ENCODE results near the gene PGC.

PGC gene

GRCh38 chr6:41785254-41785653 is 38.1 kb upstream of the PGC start:
- H3K4me2 ChIP-seq (ENCODE audit: insufficient read depth, low read length) = peak overlapping the region; percentile 90
- H3K36me3 ChIP-seq (ENCODE audit: insufficient read depth, low read length) = peaks cover 15% of the 10 kb centered on the region
- H3K9me3 ChIP-seq (ENCODE audit: insufficient read depth, low read length, severe bottlenecking) = no peaks in the 10 kb centered on the region
- no peak overlapping the region for H3K27ac ChIP-seq (ENCODE audit: low read length)
- H3K4me1 ChIP-seq (ENCODE audit: insufficient read depth, low read length) = peaks cover 41% of the 10 kb centered on the region
- H3K79me2 ChIP-seq (ENCODE audit: insufficient read depth, low read length) = peaks cover 39% of the 10 kb centered on the region
- no peak for TF ChIP-seq EZH2 (IDR thresholded peaks at IDR 0.05; ENCODE audit: borderline replicate concordance, low read depth, low read length, severe bottlenecking)
- TF ChIP-seq CTCF (IDR thresholded peaks at IDR 0.05; ENCODE audit: borderline replicate concordance, extremely low read depth, low read length, poor library complexity, severe bottlenecking) = no peak
- H4K20me1 ChIP-seq (ENCODE audit: insufficient read depth, low read length) = peaks cover 8% of the 10 kb centered on the region; the same call in 1 of the 2 replicates
- H3K9ac ChIP-seq (ENCODE audit: low read depth, low read length) = peak overlapping the region; percentile 79; the same call in 1 of the 2 replicates
- ATAC-seq (ENCODE audit: insufficient read depth, low read depth) = no peak
- peaks cover 4% of the 10 kb centered on the region for H3K27me3 ChIP-seq (ENCODE audit: insufficient read depth, low read length, poor library complexity)
- no peak overlapping the region for H2AFZ ChIP-seq (ENCODE audit: low read depth, low read length)
- no peak for DNase-seq
- H3K4me3 ChIP-seq (ENCODE audit: low read depth in 1 of 2, low read length in 2 of 2) = no peak overlapping the region; a peak in 1 of 4 replicates

GRCh38 chr6:41784581-41785171 is 37.5 kb upstream of the PGC start:
- DNase-seq = no peak
- H3K4me3 ChIP-seq (ENCODE audit: low read depth in 1 of 2, low read length in 2 of 2) = no peak overlapping the region
- no peak overlapping the region for H3K9ac ChIP-seq (ENCODE audit: low read depth, low read length)
- peaks cover 36% of the 10 kb centered on the region for H3K4me1 ChIP-seq (ENCODE audit: insufficient read depth, low read length)
- H3K27ac ChIP-seq (ENCODE audit: low read length) = no peak overlapping the region
- H3K4me2 ChIP-seq (ENCODE audit: insufficient read depth, low read length) = no peak overlapping the region; the same call in 1 of the 2 replicates
- H3K79me2 ChIP-seq (ENCODE audit: insufficient read depth, low read length) = peaks cover 33% of the 10 kb centered on the region
- no peak overlapping the region for H2AFZ ChIP-seq (ENCODE audit: low read depth, low read length)
- H3K27me3 ChIP-seq (ENCODE audit: insufficient read depth, low read length, poor library complexity) = peaks cover 4% of the 10 kb centered on the region
- H3K9me3 ChIP-seq (ENCODE audit: insufficient read depth, low read length, severe bottlenecking) = no peaks in the 10 kb centered on the region
- no peak for ATAC-seq (ENCODE audit: insufficient read depth, low read depth)
- H3K36me3 ChIP-seq (ENCODE audit: insufficient read depth, low read length) = peaks cover 9% of the 10 kb centered on the region
- H4K20me1 ChIP-seq (ENCODE audit: insufficient read depth, low read length) = peaks cover 8% of the 10 kb centered on the region; the same call in 1 of the 2 replicates
- TF ChIP-seq CTCF (IDR thresholded peaks at IDR 0.05; ENCODE audit: borderline replicate concordance, extremely low read depth, low read length, poor library complexity, severe bottlenecking) (no peak), EZH2 (IDR thresholded peaks at IDR 0.05; ENCODE audit: borderline replicate concordance, low read depth, low read length, severe bottlenecking) (no peak)

- Histone ChIP-seq H3K4me1 (ENCODE audit: insufficient read depth, low read length) (peaks cover 34% of the 10 kb centered on the region), H3K4me3 (ENCODE audit: low read depth in 1 of 2, low read length in 2 of 2) (no peak overlapping the region), H3K4me2 (ENCODE audit: insufficient read depth, low read length) (no peak overlapping the region), H3K36me3 (ENCODE audit: insufficient read depth, low read length) (no peaks in the 10 kb centered on the region; the same call in 1 of the 2 replicates), H2AFZ (ENCODE audit: low read depth, low read length) (no peak overlapping the region), H3K27me3 (ENCODE audit: insufficient read depth, low read length, poor library complexity) (peaks cover 4% of the 10 kb centered on the region), H3K9me3 (ENCODE audit: insufficient read depth, low read length, severe bottlenecking) (no peaks in the 10 kb centered on the region), H3K79me2 (ENCODE audit: insufficient read depth, low read length) (peaks cover 28% of the 10 kb centered on the region), H3K9ac (ENCODE audit: low read depth, low read length) (no peak overlapping the region), H4K20me1 (ENCODE audit: insufficient read depth, low read length) (no peaks in the 10 kb centered on the region), H3K27ac (ENCODE audit: low read length) (no peak overlapping the region)
- DNase-seq (no peak), ATAC-seq (ENCODE audit: insufficient read depth, low read depth) (no peak)
- no peak for TF ChIP-seq EZH2 (IDR thresholded peaks at IDR 0.05; ENCODE audit: borderline replicate concordance, low read depth, low read length, severe bottlenecking)
- TF ChIP-seq CTCF (IDR thresholded peaks at IDR 0.05; ENCODE audit: borderline replicate concordance, extremely low read depth, low read length, poor library complexity, severe bottlenecking) = no peak
Observed at GRCh38 chr6:41783106-41783780, 36.0 kb upstream of the PGC start.
